Measurements from ENCODE around the gene WNT6. TPM values are rescaled to one million over a fixed set of nuclear protein-coding genes. Genes with fewer than 3 reads are reported as not detected.

Gene WNT6
- total RNA-seq, 2 donors from 2014 or later: not detected

DNA sequence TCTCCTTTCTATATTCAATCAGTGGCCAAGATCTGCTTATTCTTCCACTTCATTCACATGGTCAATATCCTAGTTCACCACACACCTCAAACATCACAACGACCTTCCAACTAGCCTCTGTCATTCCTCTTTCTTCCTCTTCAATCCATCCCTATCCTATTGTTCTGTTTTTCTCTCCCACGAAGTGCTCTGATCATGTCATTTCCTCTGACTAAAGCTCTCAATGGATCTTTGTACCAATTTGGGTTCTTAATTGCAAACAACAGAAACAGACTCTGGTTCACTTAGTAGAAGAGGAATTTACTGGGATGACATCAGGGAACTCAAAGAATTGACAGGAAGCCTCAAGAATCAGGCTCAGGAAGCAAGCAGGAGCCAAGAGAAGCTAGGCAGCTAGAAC lies 44.6 kb downstream of the WNT6 start:
- Mint-ChIP-seq H3K27me3 (peaks cover 38 to 58% of the 10 kb centered on the region in 2 donors), H3K4me1 (ENCODE audit: low read depth in 2 of 2) (peaks cover 0 to 7% of the 10 kb centered on the region in 2 donors), H3K27ac (no peak overlapping the region), H3K9me3 (no peaks in the 10 kb centered on the region), H3K4me3 (no peak overlapping the region), H3K36me3 (no peaks in the 10 kb centered on the region)
- DNase-seq (ENCODE audit: low spot score) (no peak), ATAC-seq (no peak)

DNA sequence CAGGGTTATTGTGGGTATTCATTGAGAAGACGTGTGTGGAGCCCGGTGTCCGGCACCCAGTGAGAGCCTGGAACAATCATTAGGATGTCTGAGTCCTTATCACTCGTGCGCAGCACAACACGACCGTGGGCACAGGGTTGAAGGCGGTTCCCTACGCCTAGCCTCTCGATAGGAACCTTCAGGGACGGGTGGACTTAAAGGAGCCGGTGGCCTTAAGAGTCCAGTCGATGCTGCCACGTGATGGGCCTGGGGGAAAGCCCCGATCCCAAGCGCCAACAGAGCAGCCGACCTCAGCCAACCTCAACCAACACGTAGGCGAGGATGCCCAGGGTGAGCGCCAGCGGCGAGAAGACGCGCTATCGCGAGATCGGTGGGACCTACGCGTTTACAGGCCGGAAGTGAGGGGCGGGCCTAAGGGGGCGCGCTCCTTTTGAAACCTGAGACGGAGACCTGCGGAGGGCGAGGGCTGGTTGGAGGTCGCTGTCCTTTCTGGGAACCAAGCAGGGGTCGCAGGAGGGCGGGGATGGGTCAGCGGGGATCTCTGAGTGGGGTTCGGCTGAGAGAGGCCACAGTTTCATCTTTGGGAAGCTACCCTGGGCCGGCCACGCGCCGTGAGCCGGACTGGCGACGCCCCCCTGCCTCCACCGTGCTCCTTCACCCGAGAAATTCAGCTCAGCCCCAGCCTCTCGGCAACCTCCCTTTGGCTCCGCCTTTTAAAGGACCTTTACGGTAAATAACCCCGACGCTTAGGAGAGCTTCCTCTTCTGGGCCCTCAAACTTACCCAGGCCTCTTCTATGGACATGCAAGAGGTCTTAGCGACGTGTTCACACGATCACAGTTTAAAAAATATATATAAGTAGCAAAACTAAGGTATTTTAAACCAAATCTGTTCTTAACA lies 49.4 kb downstream of the WNT6 start:
- H3K4me3 Mint-ChIP-seq: peak overlapping the region; percentile 82
- ATAC-seq: peak; percentile 98 to 99
- peaks cover 4 to 8% of the 10 kb centered on the region in 2 donors for H3K4me1 Mint-ChIP-seq (ENCODE audit: low read depth in 2 of 2)
- peak overlapping the region in 1 of 2 donors; percentile 37 for H3K27ac Mint-ChIP-seq
- H3K9me3 Mint-ChIP-seq: no peaks in the 10 kb centered on the region
- H3K27me3 Mint-ChIP-seq: peaks cover 18 to 19% of the 10 kb centered on the region in 2 donors
- H3K36me3 Mint-ChIP-seq: no peaks in the 10 kb centered on the region
- peak; percentile 92 for DNase-seq (ENCODE audit: low spot score)

DNA sequence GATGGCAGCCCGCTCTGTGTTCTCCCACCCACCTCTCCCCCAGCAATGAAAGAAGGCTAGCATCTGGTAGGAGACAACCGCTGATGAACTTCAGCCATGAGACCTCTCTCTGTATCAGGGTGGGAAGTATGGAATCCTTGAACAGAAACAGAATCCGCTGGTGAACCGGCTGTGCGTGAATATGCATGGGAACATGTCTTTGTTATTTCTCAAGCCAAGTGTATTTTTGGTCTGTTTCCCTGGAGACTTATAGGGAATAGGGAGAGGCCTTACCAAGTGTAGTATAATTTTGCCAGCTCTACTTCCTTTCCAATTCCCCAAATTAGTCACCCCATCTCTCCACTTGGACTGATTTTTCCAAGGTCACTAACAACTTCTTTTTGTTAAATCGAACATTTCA lies 51.1 kb downstream of the WNT6 start:
- Mint-ChIP-seq H3K9me3 (no peaks in the 10 kb centered on the region), H3K4me1 (ENCODE audit: low read depth in 2 of 2) (peaks cover 4 to 8% of the 10 kb centered on the region in 2 donors), H3K4me3 (no peak overlapping the region), H3K27me3 (peaks cover 20 to 23% of the 10 kb centered on the region in 2 donors), H3K36me3 (no peaks in the 10 kb centered on the region), H3K27ac (no peak overlapping the region)
- no peak for ATAC-seq
- DNase-seq (ENCODE audit: low spot score): no peak

DNA sequence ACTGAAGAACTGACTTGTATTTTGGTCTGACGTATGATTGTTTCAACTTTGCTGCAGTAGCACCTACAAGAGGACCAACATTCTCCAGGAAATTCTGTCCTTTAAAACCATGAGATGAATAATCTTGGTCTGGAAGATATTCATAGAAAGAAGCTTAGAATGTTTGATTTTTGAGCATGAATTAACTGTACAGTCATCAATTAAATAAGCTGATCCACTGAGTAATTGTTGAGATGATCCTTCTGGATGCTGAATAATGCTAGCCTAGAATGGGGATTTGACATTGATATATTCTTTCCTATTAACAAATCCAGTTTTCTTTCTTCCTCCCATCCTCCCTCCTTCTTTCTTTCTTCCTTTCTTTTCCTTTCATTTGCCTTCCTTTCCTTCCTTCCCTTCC lies 60.9 kb downstream of the WNT6 start:
- ATAC-seq (no peak), DNase-seq (ENCODE audit: low spot score) (no peak)
- Mint-ChIP-seq H3K4me1 (ENCODE audit: low read depth in 2 of 2) (no peaks in the 10 kb centered on the region), H3K27ac (no peak overlapping the region), H3K4me3 (no peak overlapping the region), H3K9me3 (no peaks in the 10 kb centered on the region), H3K36me3 (no peaks in the 10 kb centered on the region), H3K27me3 (peaks cover 33 to 70% of the 10 kb centered on the region in 2 donors)

Other genes starting within 250 kb of the WNT6 start
- gene ZNF142, start 200.2 kb upstream of the WNT6 start, total RNA-seq: 10 to 100 TPM; 51.1 to 86.6 TPM
- 10 to 100 TPM; 54.0 to 91.3 TPM for gene BCS1L, start 200.1 kb upstream of the WNT6 start, total RNA-seq
- 10 to 100 TPM; 22.3 to 30.3 TPM for gene RNF25, start 187.8 kb upstream of the WNT6 start, total RNA-seq
- gene STK36, start 187.7 kb upstream of the WNT6 start, total RNA-seq: 10 to 100 TPM; 13.5 to 37.4 TPM
- 10 to 100 TPM; 36.2 to 66.3 TPM for gene TTLL4, start 149.0 kb upstream of the WNT6 start, total RNA-seq
- under 1 TPM in 1 of 2 donors, not detected in 1; 0.24 TPM for gene CYP27A1, start 77.7 kb upstream of the WNT6 start, total RNA-seq
- not detected for gene PRKAG3, start 28.0 kb upstream of the WNT6 start, total RNA-seq
- gene WNT10A, start 21.0 kb downstream of the WNT6 start, total RNA-seq: not detected
- not detected for gene CDK5R2, start 99.9 kb downstream of the WNT6 start, total RNA-seq
- not detected for gene FEV, start 125.4 kb downstream of the WNT6 start, total RNA-seq
- not detected for gene CRYBA2, start 133.6 kb downstream of the WNT6 start, total RNA-seq
- not detected for gene CFAP65, start 181.7 kb downstream of the WNT6 start, total RNA-seq
- under 1 TPM in 1 of 2 donors, not detected in 1; 0.28 TPM for gene IHH, start 201.1 kb downstream of the WNT6 start, total RNA-seq

Data from natural killer cell treated with Interleukin-12 subunit alpha and Interleukin-12 subunit beta and Interleukin-15 and Interleukin-18, amount 100 ng/mL, for 72 hours (primary cell).